Measurements from ENCODE around the gene SETD7. TPM values are rescaled to one million over a fixed set of nuclear protein-coding genes. Genes with fewer than 3 reads are reported as not detected.

SETD7 gene
- total RNA-seq, 2 donors from 2014 or later = 25.5 to 29.5 TPM

- intact Hi-C loops (cut with DNase I) = no loop called here
- Histone ChIP-seq H3K27me3 (no peaks in the 10 kb centered on the region), H3K9me3 (no peaks in the 10 kb centered on the region), H3K36me3 (no peaks in the 10 kb centered on the region), H3K4me1 (no peaks in the 10 kb centered on the region), H3K27ac (no peak overlapping the region), H3K9ac (ENCODE audit: low read depth in 2 of 2, low read length in 2 of 2) (no peak overlapping the region), H3K4me3 (no peak overlapping the region)
- no peak for DNase-seq
- TF ChIP-seq CTCF (IDR thresholded peaks at IDR 0.05) = no peak
These were observed 67.6 kb downstream of the SETD7 start for GRCh38 chr4:139488442-139488841.

DNA sequence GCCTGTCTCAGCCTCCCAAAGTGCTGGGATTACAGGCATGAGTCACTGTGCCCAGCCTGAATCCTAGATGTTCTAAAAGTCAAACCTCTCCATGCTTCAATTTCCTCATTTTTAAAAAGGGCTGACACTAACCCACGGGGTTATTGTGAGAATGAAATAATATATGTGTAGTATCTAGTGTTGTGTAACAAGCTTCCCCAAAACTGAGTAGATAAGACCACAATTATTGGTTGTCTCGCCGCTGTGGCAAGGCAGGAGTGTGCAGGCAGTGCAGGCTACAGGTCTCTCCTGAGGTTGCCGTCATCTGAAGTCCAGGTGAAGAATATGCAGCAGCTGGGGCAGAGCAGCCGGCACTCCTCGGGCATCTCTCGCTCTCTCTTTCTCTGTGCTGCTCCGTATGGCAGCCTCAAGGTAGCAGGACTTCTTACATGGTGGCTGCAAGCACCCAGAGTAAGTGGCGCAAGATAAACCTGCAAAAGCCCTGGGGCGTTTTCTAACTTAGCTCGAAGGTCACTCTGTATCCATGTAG is 71.2 kb downstream of the SETD7 start:
- H3K9me3 ChIP-seq = no peaks in the 10 kb centered on the region
- no peak overlapping the region for H3K27ac ChIP-seq
- no peaks in the 10 kb centered on the region for H3K27me3 ChIP-seq
- H3K36me3 ChIP-seq = no peaks in the 10 kb centered on the region
- H3K9ac ChIP-seq (ENCODE audit: low read depth in 2 of 2, low read length in 2 of 2) = no peak overlapping the region
- intact Hi-C loops (cut with DNase I) = no loop called here
- H3K4me1 ChIP-seq = no peaks in the 10 kb centered on the region
- no peak for DNase-seq
- TF ChIP-seq CTCF (IDR thresholded peaks at IDR 0.05) = no peak
- no peak overlapping the region for H3K4me3 ChIP-seq

DNA sequence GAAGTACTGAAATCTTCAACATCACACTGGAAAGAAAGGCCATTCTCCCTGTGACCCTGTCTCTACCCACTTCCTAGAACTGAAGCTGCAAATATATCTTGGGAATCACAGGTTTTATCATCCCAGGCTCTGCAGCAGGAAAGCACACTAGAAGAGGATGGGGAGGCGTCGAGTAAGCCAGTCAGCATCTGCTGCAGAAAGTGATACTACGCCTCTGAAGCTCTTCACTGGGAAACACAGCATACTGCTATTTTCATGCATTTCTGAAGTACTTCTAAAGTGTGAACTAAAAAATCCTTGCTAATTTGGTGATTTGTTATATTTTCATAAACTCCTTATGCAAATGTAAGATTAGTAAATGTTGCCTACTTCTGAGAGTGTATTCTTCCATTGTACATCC is 73.0 kb downstream of the SETD7 start:
- DNase-seq = no peak
- Histone ChIP-seq H3K4me3 (no peak overlapping the region), H3K9me3 (no peaks in the 10 kb centered on the region), H3K4me1 (no peaks in the 10 kb centered on the region), H3K36me3 (no peaks in the 10 kb centered on the region), H3K9ac (ENCODE audit: low read depth in 2 of 2, low read length in 2 of 2) (no peak overlapping the region), H3K27me3 (no peaks in the 10 kb centered on the region), H3K27ac (no peak overlapping the region)
- intact Hi-C loops (cut with DNase I) = no loop called here
- no peak for TF ChIP-seq CTCF (IDR thresholded peaks at IDR 0.05)

DNA sequence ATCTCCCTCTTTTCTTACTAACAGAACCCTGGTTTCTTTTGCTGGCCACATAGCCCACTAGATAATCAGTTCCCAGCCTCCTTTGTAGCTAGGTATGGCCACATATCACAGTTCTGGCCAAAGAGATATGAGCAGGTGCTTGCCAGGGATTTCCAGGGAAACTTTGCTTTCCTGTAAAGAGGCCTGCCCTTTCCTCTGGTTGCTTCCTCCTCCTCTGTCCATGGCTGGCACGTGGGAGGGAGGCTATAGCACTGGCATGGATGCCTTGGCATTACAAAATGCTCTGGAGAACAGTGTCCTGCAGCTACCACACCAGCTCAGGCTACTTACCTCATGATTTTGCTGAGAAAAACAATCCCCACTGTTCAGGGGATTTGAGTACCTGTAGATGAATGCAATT is 74.6 kb downstream of the SETD7 start:
- Histone ChIP-seq H3K4me3 (no peak overlapping the region), H3K27ac (no peak overlapping the region), H3K4me1 (no peaks in the 10 kb centered on the region), H3K9ac (ENCODE audit: low read depth in 2 of 2, low read length in 2 of 2) (no peak overlapping the region), H3K9me3 (no peaks in the 10 kb centered on the region), H3K36me3 (no peaks in the 10 kb centered on the region), H3K27me3 (no peaks in the 10 kb centered on the region)
- DNase-seq = no peak
- no peak for TF ChIP-seq CTCF (IDR thresholded peaks at IDR 0.05)
- intact Hi-C loops (cut with DNase I) = no loop called here

DNA sequence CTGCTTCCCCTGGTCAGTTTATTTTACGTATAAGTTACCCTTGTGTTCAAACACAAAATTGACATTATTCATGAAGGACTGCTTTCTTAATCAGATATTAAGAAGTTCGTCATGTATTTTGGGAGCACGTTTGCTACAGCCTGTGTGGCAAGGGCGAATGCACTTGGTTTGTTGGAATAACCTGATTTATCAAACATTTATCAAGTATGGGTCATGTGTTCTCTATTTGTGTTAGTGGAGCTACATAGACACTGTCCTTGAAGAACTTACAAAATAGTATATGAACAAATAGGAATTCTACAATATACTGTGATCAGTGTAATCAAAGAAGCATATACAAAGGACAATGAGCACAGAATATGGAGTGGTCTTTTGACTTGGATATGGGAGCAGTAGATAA is 79.7 kb downstream of the SETD7 start:
- H3K27ac ChIP-seq = no peak overlapping the region
- H3K9ac ChIP-seq (ENCODE audit: low read depth in 2 of 2, low read length in 2 of 2) = no peak overlapping the region
- no peaks in the 10 kb centered on the region for H3K36me3 ChIP-seq
- TF ChIP-seq CTCF (IDR thresholded peaks at IDR 0.05) = no peak
- H3K27me3 ChIP-seq = no peaks in the 10 kb centered on the region
- intact Hi-C loops (cut with DNase I) = no loop called here
- no peak overlapping the region for H3K4me3 ChIP-seq
- no peak for DNase-seq
- no peaks in the 10 kb centered on the region for H3K9me3 ChIP-seq
- no peaks in the 10 kb centered on the region for H3K4me1 ChIP-seq

DNA sequence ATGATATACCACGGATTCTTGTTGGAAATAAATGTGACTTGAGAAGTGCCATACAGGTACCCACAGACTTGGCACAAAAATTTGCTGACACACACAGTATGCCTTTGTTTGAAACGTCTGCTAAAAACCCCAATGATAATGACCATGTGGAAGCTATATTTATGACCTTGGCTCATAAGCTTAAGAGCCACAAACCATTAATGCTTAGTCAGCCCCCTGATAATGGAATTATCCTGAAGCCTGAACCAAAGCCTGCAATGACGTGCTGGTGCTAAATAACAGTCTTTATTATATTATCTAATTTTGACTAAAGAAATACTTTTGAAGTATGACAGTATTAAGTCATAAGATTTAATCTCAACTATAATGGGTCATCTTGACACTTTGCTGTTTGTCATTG is 83.2 kb downstream of the SETD7 start:
- Histone ChIP-seq H3K9ac (ENCODE audit: low read depth in 2 of 2, low read length in 2 of 2) (no peak overlapping the region), H3K9me3 (no peaks in the 10 kb centered on the region), H3K4me1 (no peaks in the 10 kb centered on the region), H3K27me3 (no peaks in the 10 kb centered on the region), H3K27ac (no peak overlapping the region), H3K36me3 (no peaks in the 10 kb centered on the region), H3K4me3 (no peak overlapping the region)
- DNase-seq = no peak
- TF ChIP-seq CTCF (IDR thresholded peaks at IDR 0.05) = no peak
- intact Hi-C loops (cut with DNase I) = no loop called here

Measured in colonic mucosa (tissue), 4 donors.